Activated CD4-positive, alpha-beta T cell treated with anti-CD3 and anti-CD28 coated beads, Interleukin-2, amount 50 U/mL, for 24 hours (primary cell): ENCODE results near the gene ESYT3.
"Not testable (repeated sequence)": the region's sequence is repeated elsewhere in the genome, so short reads cannot be mapped to it uniquely, and the experiment has no call there.

Experiments
- DNase-seq, 2 donors: peaks; one replicate each; pipeline ENCODE4 v3.0.0-alpha.2; 2020; ENCODE audit warnings: low read depth in 1 of 2, low spot score in 1 of 2

The ESYT3 gene

GRCh38 chr3:138442433-138442832 lies 8.0 kb downstream of the ESYT3 start:
- DNase-seq, result no peak

- no peak for DNase-seq
Observed at GRCh38 chr3:138443091-138443490, 8.7 kb downstream of the ESYT3 start.

GRCh38 chr3:138443521-138444503 lies 9.4 kb downstream of the ESYT3 start:
- DNase-seq, result no peak

GRCh38 chr3:138445236-138445635 lies 10.8 kb downstream of the ESYT3 start:
- DNase-seq, result no peak

- DNase-seq, result no peak
Observed at GRCh38 chr3:138445654-138446053, 11.2 kb downstream of the ESYT3 start.

GRCh38 chr3:138448631-138449030 lies 14.2 kb downstream of the ESYT3 start:
- no peak for DNase-seq

GRCh38 chr3:138449490-138449889 lies 15.1 kb downstream of the ESYT3 start:
- DNase-seq, result no peak

- DNase-seq, result no peak
Observed at GRCh38 chr3:138450181-138450580, 15.8 kb downstream of the ESYT3 start.

- no peak for DNase-seq
Observed at GRCh38 chr3:138450704-138451424, 16.4 kb downstream of the ESYT3 start.

GRCh38 chr3:138451595-138452162 lies 17.3 kb downstream of the ESYT3 start:
- no peak for DNase-seq

GRCh38 chr3:138452436-138452835 lies 18.0 kb downstream of the ESYT3 start:
- no peak for DNase-seq

GRCh38 chr3:138453940-138454339 lies 19.5 kb downstream of the ESYT3 start:
- not testable (repeated sequence) for DNase-seq

- DNase-seq, result no peak
Observed at GRCh38 chr3:138455801-138456716, 21.6 kb downstream of the ESYT3 start.

- DNase-seq, result no peak
Observed at GRCh38 chr3:138456961-138457862, 22.8 kb downstream of the ESYT3 start.

GRCh38 chr3:138457863-138458735 lies 23.7 kb downstream of the ESYT3 start:
- DNase-seq, result no peak

GRCh38 chr3:138458774-138459499 lies 24.5 kb downstream of the ESYT3 start:
- DNase-seq, result no peak

GRCh38 chr3:138459619-138460535 lies 25.5 kb downstream of the ESYT3 start:
- DNase-seq, result no peak
